ENCODE data around the gene STX17.

The STX17 gene

DNA sequence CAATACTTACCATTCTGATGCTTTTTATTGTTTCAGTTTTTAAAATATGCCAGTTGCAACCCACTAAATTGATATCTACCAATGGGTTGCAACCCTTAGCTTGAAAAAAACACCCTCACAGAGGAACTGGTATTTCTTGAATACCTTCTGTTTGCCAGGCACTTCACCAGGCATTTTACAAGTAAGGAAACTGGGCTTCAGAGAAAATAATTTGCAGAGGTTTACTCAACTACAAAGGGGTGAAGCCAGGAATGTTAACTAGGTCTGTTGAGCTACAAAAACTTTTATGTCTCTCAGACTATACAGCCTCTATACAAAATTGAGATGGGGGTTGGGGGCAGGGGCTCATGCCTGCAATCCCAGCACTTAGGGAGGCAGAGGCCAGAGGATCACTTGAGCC is 65.0 kb downstream of the STX17 start:
- H3K4me3 ChIP-seq (replicated peaks; ENCODE audit: low read depth, low read length), result no peak overlapping the region
- H3K36me3 ChIP-seq (ENCODE audit: control insufficient read depth, insufficient read depth, low read length), result no peaks in the 10 kb centered on the region; the same call in none of the 2 replicates
- no peaks in the 10 kb centered on the region for H3K27me3 ChIP-seq (replicated peaks; ENCODE audit: control insufficient read depth, insufficient read depth, low read length)
- TF ChIP-seq, protein P1, sequence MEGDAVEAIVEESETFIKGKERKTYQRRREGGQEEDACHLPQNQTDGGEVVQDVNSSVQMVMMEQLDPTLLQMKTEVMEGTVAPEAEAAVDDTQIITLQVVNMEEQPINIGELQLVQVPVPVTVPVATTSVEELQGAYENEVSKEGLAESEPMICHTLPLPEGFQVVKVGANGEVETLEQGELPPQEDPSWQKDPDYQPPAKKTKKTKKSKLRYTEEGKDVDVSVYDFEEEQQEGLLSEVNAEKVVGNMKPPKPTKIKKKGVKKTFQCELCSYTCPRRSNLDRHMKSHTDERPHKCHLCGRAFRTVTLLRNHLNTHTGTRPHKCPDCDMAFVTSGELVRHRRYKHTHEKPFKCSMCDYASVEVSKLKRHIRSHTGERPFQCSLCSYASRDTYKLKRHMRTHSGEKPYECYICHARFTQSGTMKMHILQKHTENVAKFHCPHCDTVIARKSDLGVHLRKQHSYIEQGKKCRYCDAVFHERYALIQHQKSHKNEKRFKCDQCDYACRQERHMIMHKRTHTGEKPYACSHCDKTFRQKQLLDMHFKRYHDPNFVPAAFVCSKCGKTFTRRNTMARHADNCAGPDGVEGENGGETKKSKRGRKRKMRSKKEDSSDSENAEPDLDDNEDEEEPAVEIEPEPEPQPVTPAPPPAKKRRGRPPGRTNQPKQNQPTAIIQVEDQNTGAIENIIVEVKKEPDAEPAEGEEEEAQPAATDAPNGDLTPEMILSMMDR (IDR thresholded peaks at IDR 0.05; ENCODE audit: insufficient read depth, low read length, poor library complexity, severe bottlenecking), result no peak
- no peak for DNase-seq (ENCODE audit: extremely low read depth, insufficient read length)

GRCh38 chr9:99973455-99973854 is 67.0 kb downstream of the STX17 start:
- no peak for DNase-seq (ENCODE audit: extremely low read depth, insufficient read length)
- TF ChIP-seq, protein P1 (IDR thresholded peaks at IDR 0.05; ENCODE audit: insufficient read depth, low read length, poor library complexity, severe bottlenecking), result no peak
- Histone ChIP-seq H3K36me3 (ENCODE audit: control insufficient read depth, insufficient read depth, low read length) (no peaks in the 10 kb centered on the region; the same call in none of the 2 replicates), H3K27me3 (replicated peaks; ENCODE audit: control insufficient read depth, insufficient read depth, low read length) (no peaks in the 10 kb centered on the region), H3K4me3 (replicated peaks; ENCODE audit: low read depth, low read length) (no peak overlapping the region)

GRCh38 chr9:99977033-99977792 is 70.8 kb downstream of the STX17 start:
- DNase-seq (ENCODE audit: extremely low read depth, insufficient read length), result no peak
- H3K27me3 ChIP-seq (replicated peaks; ENCODE audit: control insufficient read depth, insufficient read depth, low read length), result no peaks in the 10 kb centered on the region
- TF ChIP-seq, protein P1 (IDR thresholded peaks at IDR 0.05; ENCODE audit: insufficient read depth, low read length, poor library complexity, severe bottlenecking), result no peak
- peaks cover 2% of the 10 kb centered on the region for H3K36me3 ChIP-seq (ENCODE audit: control insufficient read depth, insufficient read depth, low read length)
- no peak overlapping the region for H3K4me3 ChIP-seq (replicated peaks; ENCODE audit: low read depth, low read length)

GRCh38 chr9:99978221-99978620 is 71.8 kb downstream of the STX17 start:
- Histone ChIP-seq H3K4me3 (replicated peaks; ENCODE audit: low read depth, low read length) (no peak overlapping the region), H3K27me3 (replicated peaks; ENCODE audit: control insufficient read depth, insufficient read depth, low read length) (no peaks in the 10 kb centered on the region), H3K36me3 (ENCODE audit: control insufficient read depth, insufficient read depth, low read length) (peaks cover 2% of the 10 kb centered on the region)
- no peak for DNase-seq (ENCODE audit: extremely low read depth, insufficient read length)
- TF ChIP-seq, protein P1 (IDR thresholded peaks at IDR 0.05; ENCODE audit: insufficient read depth, low read length, poor library complexity, severe bottlenecking), result no peak

GRCh38 chr9:99980598-99980997 is 74.1 kb downstream of the STX17 start:
- no peak for DNase-seq (ENCODE audit: extremely low read depth, insufficient read length)
- TF ChIP-seq, protein P1 (IDR thresholded peaks at IDR 0.05; ENCODE audit: insufficient read depth, low read length, poor library complexity, severe bottlenecking), result no peak
- no peak overlapping the region for H3K4me3 ChIP-seq (replicated peaks; ENCODE audit: low read depth, low read length)
- no peaks in the 10 kb centered on the region for H3K27me3 ChIP-seq (replicated peaks; ENCODE audit: control insufficient read depth, insufficient read depth, low read length)
- peaks cover 3% of the 10 kb centered on the region for H3K36me3 ChIP-seq (ENCODE audit: control insufficient read depth, insufficient read depth, low read length)

Measured in GM06990 (cell line).